GM21737 (cell line): ENCODE results near the gene PLA2G12A.

Experiments used
- ATAC-seq: cut with Tn5 transposase; IDR thresholded peaks from one replicate; pipeline ENCODE4 v1.9.1; 2021; ENCODE audit warnings: mild to moderate bottlenecking, moderate library complexity; ENCODE audit not compliant: unreplicated experiment

The PLA2G12A gene

GRCh38 chr4:109729718-109730618 lies at the start of gene PLA2G12A:
TSS of gene PLA2G12A (minus strand) at chr4:109730070. CDS start at chr4:109729809, 261 bp downstream.
- peak; percentile 85 for ATAC-seq

GRCh38 chr4:109764789-109765402 lies 35.0 kb upstream of the PLA2G12A start:
- ATAC-seq: no peak

GRCh38 chr4:109764376-109764775 lies 34.5 kb upstream of the PLA2G12A start:
- no peak for ATAC-seq

- ATAC-seq: no peak
These were observed 30.8 kb upstream of the PLA2G12A start for GRCh38 chr4:109760682-109761081.

- ATAC-seq: no peak
These were observed 25.8 kb upstream of the PLA2G12A start for GRCh38 chr4:109755656-109756055.

GRCh38 chr4:109754093-109754857 lies 24.4 kb upstream of the PLA2G12A start:
- no peak for ATAC-seq

GRCh38 chr4:109752525-109752924 lies 22.7 kb upstream of the PLA2G12A start:
- no peak for ATAC-seq

GRCh38 chr4:109751852-109752251 lies 22.0 kb upstream of the PLA2G12A start:
- no peak for ATAC-seq

- no peak for ATAC-seq
These were observed 20.9 kb upstream of the PLA2G12A start for GRCh38 chr4:109750652-109751244.

- no peak for ATAC-seq
These were observed 19.7 kb upstream of the PLA2G12A start for GRCh38 chr4:109749388-109750082.

- ATAC-seq: no peak
These were observed 18.2 kb upstream of the PLA2G12A start for GRCh38 chr4:109748114-109748513.

- ATAC-seq: no peak
These were observed 16.9 kb upstream of the PLA2G12A start for GRCh38 chr4:109746728-109747127.

GRCh38 chr4:109745830-109746229 lies 16.0 kb upstream of the PLA2G12A start:
- ATAC-seq: no peak

- no peak for ATAC-seq
These were observed 9.7 kb upstream of the PLA2G12A start for GRCh38 chr4:109739547-109739946.

- no peak for ATAC-seq
These were observed 8.4 kb upstream of the PLA2G12A start for GRCh38 chr4:109738104-109738872.

GRCh38 chr4:109735566-109736365 lies 5.9 kb upstream of the PLA2G12A start:
- no peak for ATAC-seq

- ATAC-seq: no peak
These were observed 3.9 kb upstream of the PLA2G12A start for GRCh38 chr4:109733728-109734127.

- no peak for ATAC-seq
These were observed 1.0 kb upstream of the PLA2G12A start for GRCh38 chr4:109730619-109731545.
